CD4-positive, CD25-positive, alpha-beta regulatory T cell (primary cell): ENCODE results near the gene F8. TPM values are rescaled to one million over a fixed set of nuclear protein-coding genes. Genes with fewer than 3 reads are reported as not detected.
"Not testable (repeated sequence)": the region's sequence is repeated elsewhere in the genome, so short reads cannot be mapped to it uniquely, and the experiment has no call there.

Source experiments
- ATAC-seq, 2 donors: fragments of 150-1000 bp; cut with Tn5 transposase; one replicate each; pipeline ENCODE4 v1.10.0; 2021; ENCODE audit warnings: low read depth in 2 of 2, moderate number of reproducible peaks in 2 of 2, moderate library complexity in 1 of 2
- DNase-seq, 3 donors: peaks; one replicate each; pipeline versions ENCODE4 v3.0.0 to v3.0.0-alpha.2; 2012 to 2022; ENCODE audit warnings: mixed read lengths in 1 of 3
- H3K27ac ChIP-seq: one replicate; pipeline ENCODE4 v1.7.0; 2013; ENCODE audit warnings: mild to moderate bottlenecking, low read length; ENCODE audit not compliant: insufficient read depth, poor library complexity, severe bottlenecking
- H3K27me3 ChIP-seq: one replicate; pipeline ENCODE4 v1.7.0; 2013; ENCODE audit warnings: low read length; ENCODE audit not compliant: control insufficient read depth, insufficient read depth
- H3K36me3 ChIP-seq: one replicate; pipeline ENCODE4 v1.7.0; 2013; ENCODE audit warnings: mild to moderate bottlenecking, low read length, moderate library complexity; ENCODE audit not compliant: control insufficient read depth, insufficient read depth
- H3K4me1 ChIP-seq: 2 replicates; pipeline ENCODE4 v1.7.0; 2013; ENCODE audit warnings: mild to moderate bottlenecking, low read length; ENCODE audit not compliant: insufficient read depth, control insufficient read depth, poor library complexity, severe bottlenecking
- H3K4me3 ChIP-seq: one replicate; pipeline ENCODE4 v1.7.0; 2013; ENCODE audit warnings: low read depth, mild to moderate bottlenecking, low read length, moderate library complexity
- H3K9me3 ChIP-seq, 2 experiments: 1 replicate in 1 of 2; 2 replicates in 1 of 2; pipeline ENCODE4 v1.7.0; 2013; ENCODE audit warnings: low read length in 2 of 2, mild to moderate bottlenecking in 1 of 2, moderate library complexity in 1 of 2; ENCODE audit not compliant: control insufficient read depth in 2 of 2
- H3K27ac Mint-ChIP-seq, 3 donors: one replicate each; pipeline ENCODE4 v1.8.0; 2020 to 2022; ENCODE audit warnings: mild to moderate bottlenecking in 3 of 3, mixed read lengths in 3 of 3, moderate library complexity in 2 of 3
- H3K27me3 Mint-ChIP-seq: one replicate; pipeline ENCODE4 v1.8.0; 2022; ENCODE audit warnings: mild to moderate bottlenecking, mixed read lengths
- H3K36me3 Mint-ChIP-seq: one replicate; pipeline ENCODE4 v1.8.0; 2020; ENCODE audit warnings: mixed read lengths
- H3K4me1 Mint-ChIP-seq, 4 donors: one replicate each; pipeline ENCODE4 v1.8.0; 2020 to 2022; ENCODE audit warnings: mixed read lengths in 4 of 4, mild to moderate bottlenecking in 1 of 4
- H3K4me3 Mint-ChIP-seq, 4 donors: one replicate each; pipeline ENCODE4 v1.8.0; 2020 to 2022; ENCODE audit warnings: mild to moderate bottlenecking in 4 of 4, mixed read lengths in 4 of 4, moderate library complexity in 3 of 4
- H3K9me3 Mint-ChIP-seq, 7 donors: one replicate each; pipeline ENCODE4 v1.8.0; 2020 to 2022; ENCODE audit warnings: mixed read lengths in 7 of 7, mild to moderate bottlenecking in 3 of 7, moderate library complexity in 2 of 7
- polyA plus RNA-seq, 4 donors: library from polyadenylated mRNA; unstranded; fragments of 300-500 nt; fragmentation: Illumina TruSeq; gene quantifications; one replicate each; pipeline ENCODE4 v1.2.3, GENCODE V29; 2021
- total RNA-seq: library from RNA; stranded (reverse); gene quantifications from one replicate; pipeline ENCODE4 v1.2.3, GENCODE V29; 2022

Gene F8
- total and polyA plus RNA-seq, 5 donors from 2014 or later: 0.89 to 7.3 (median 4.3) TPM

- H3K4me3 ChIP-seq: no peak overlapping the region
- peaks cover 6% of the 10 kb centered on the region for H3K4me1 ChIP-seq
- H3K9me3 ChIP-seq: peaks cover 0 to 6% of the 10 kb centered on the region in 2 experiments
- no peak for ATAC-seq
- H3K36me3 ChIP-seq: no peaks in the 10 kb centered on the region
- no peaks in the 10 kb centered on the region for H3K27me3 ChIP-seq
- no peak overlapping the region for H3K4me3 Mint-ChIP-seq
- peak overlapping the region in 1 of 3 donors; percentile 83 for H3K27ac Mint-ChIP-seq
- H3K4me1 Mint-ChIP-seq: peaks cover 0 to 13% (median 4%) of the 10 kb centered on the region in 4 donors
- peaks cover 0 to 8% (median 0%) of the 10 kb centered on the region in 7 donors for H3K9me3 Mint-ChIP-seq
- peak in 1 of 3 donors; percentile 8 for DNase-seq
- peaks cover 17% of the 10 kb centered on the region for H3K27me3 Mint-ChIP-seq
- H3K27ac ChIP-seq: no peak overlapping the region
- H3K36me3 Mint-ChIP-seq: peaks cover 3% of the 10 kb centered on the region
These were observed 42.9 kb downstream of the F8 start for GRCh38 chrX:154979629-154980028.

GRCh38 chrX:154968353-154968752 lies 54.2 kb downstream of the F8 start:
- H3K4me1 Mint-ChIP-seq: no peaks in the 10 kb centered on the region
- Histone ChIP-seq H3K27ac (no peak overlapping the region), H3K36me3 (no peaks in the 10 kb centered on the region), H3K4me1 (no peaks in the 10 kb centered on the region), H3K27me3 (no peaks in the 10 kb centered on the region), H3K9me3 (no peaks in the 10 kb centered on the region), H3K4me3 (no peak overlapping the region)
- no peak overlapping the region for H3K27ac Mint-ChIP-seq
- ATAC-seq: no peak
- peaks cover 28% of the 10 kb centered on the region for H3K27me3 Mint-ChIP-seq
- H3K4me3 Mint-ChIP-seq: no peak overlapping the region
- H3K36me3 Mint-ChIP-seq: no peaks in the 10 kb centered on the region
- H3K9me3 Mint-ChIP-seq: peaks cover 0 to 3% (median 0%) of the 10 kb centered on the region in 7 donors
- DNase-seq: no peak

DNA sequence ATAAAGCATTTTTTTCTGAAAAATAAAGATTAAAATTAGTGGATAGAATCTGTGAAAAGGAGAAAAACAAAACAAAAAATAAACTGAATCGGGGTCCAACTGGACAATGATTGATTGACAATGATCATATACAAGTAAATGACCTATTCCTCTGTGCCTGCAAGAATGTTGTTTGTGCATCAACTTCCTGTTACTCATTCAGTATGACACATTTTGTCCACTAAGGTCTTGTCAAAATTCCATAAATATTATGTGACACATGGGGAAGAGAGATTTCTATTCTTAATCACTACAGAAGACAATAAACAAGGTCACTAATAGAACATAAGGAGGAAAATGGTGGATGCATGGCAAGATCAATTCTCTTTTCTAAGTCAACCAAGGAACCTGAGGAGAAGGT lies 54.9 kb downstream of the F8 start:
- H3K27me3 ChIP-seq: no peaks in the 10 kb centered on the region
- H3K4me3 Mint-ChIP-seq: no peak overlapping the region

DNA sequence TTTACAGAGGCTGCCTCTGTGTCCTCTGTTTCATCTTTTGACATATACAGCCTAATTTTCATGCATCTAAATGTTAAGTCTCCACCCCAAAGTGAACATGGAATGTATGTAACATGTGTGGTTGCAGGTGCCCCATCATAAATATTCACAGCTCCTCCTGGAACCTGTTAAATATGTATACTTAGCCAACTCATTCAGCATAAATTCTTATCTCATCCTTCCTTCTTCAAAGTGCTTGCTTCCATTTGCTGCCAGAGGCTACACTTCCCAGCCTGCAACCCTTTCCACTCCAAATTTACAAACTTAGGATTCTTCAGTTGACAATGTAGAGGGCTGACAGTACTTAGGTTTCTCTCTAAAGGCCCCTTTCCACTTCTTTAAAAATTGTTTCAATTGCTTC lies 60.6 kb downstream of the F8 start:
- no peak for ATAC-seq
- Mint-ChIP-seq H3K36me3 (no peaks in the 10 kb centered on the region), H3K27me3 (peaks cover 20% of the 10 kb centered on the region), H3K4me1 (no peaks in the 10 kb centered on the region), H3K9me3 (peaks cover 0 to 2% (median 0%) of the 10 kb centered on the region in 7 donors), H3K4me3 (no peak overlapping the region), H3K27ac (no peak overlapping the region)
- Histone ChIP-seq H3K27me3 (no peaks in the 10 kb centered on the region), H3K9me3 (no peaks in the 10 kb centered on the region), H3K27ac (no peak overlapping the region), H3K4me1 (no peaks in the 10 kb centered on the region), H3K4me3 (no peak overlapping the region), H3K36me3 (no peaks in the 10 kb centered on the region)
- DNase-seq: no peak

More for the DNA sequence above, 54.9 kb downstream of the F8 start:
- no peaks in the 10 kb centered on the region for H3K4me1 ChIP-seq
- no peak overlapping the region for H3K4me3 ChIP-seq
- DNase-seq (no peak), ATAC-seq (no peak)
- no peaks in the 10 kb centered on the region for H3K9me3 ChIP-seq
- H3K36me3 ChIP-seq: no peaks in the 10 kb centered on the region
- Mint-ChIP-seq H3K4me1 (no peaks in the 10 kb centered on the region), H3K27ac (no peak overlapping the region), H3K27me3 (peaks cover 28% of the 10 kb centered on the region), H3K36me3 (no peaks in the 10 kb centered on the region), H3K9me3 (peaks cover 0 to 3% (median 0%) of the 10 kb centered on the region in 7 donors)
- H3K27ac ChIP-seq: no peak overlapping the region

GRCh38 chrX:154955799-154956198 lies 66.7 kb downstream of the F8 start:
- H3K27me3 Mint-ChIP-seq: peaks cover 14% of the 10 kb centered on the region
- not testable (repeated sequence) for H3K4me1 Mint-ChIP-seq, H3K27ac ChIP-seq, H3K9me3 ChIP-seq, ATAC-seq, H3K27me3 ChIP-seq, H3K27ac Mint-ChIP-seq, H3K36me3 Mint-ChIP-seq, H3K9me3 Mint-ChIP-seq, H3K4me3 Mint-ChIP-seq, H3K4me1 ChIP-seq, H3K4me3 ChIP-seq, H3K36me3 ChIP-seq, DNase-seq

DNA sequence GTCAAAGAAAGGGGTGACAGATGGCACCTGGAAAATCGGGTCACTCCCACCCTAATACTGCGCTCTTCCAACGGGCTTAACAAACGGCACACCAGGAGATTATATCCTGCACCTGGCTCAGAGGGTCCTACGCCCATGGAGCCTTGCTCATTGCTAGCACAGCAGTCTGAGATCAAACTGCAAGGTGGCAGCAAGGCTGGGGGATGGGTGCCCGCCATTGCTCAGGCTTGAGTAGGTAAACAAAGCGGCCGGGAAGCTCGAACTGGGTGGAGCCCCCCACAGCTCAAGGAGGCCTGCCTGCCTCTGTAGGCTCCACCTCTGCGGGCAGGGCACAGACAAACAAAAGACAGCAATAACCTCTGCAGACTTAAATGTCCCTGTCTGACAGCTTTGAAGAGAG lies 83.3 kb downstream of the F8 start:
- not testable (repeated sequence) for H3K27me3 Mint-ChIP-seq, DNase-seq, H3K4me3 ChIP-seq, H3K9me3 ChIP-seq, H3K4me3 Mint-ChIP-seq, H3K4me1 ChIP-seq, H3K9me3 Mint-ChIP-seq, H3K27ac ChIP-seq, H3K36me3 ChIP-seq, H3K4me1 Mint-ChIP-seq, H3K27ac Mint-ChIP-seq, ATAC-seq, H3K36me3 Mint-ChIP-seq, H3K27me3 ChIP-seq

DNA sequence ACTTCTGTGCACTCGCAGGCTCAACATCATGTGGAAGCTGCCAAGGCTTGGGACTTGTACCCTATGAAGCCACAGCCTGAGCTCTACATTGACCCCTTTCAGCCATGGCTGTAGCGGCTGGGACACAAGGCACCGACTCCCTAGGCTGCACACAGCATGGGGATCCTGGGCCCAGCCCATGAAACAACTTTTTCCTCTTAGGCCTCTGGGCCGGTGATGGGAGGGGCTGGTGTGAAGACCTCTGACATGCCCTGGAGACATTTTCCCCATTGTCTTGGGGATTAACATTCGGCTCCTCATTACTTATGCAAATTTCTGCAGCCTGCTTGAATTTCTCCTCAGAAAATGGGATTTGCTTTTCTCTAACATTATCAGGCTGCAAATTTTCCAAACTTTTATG lies 97.8 kb downstream of the F8 start:
- not testable (repeated sequence) for H3K27me3 ChIP-seq, H3K36me3 Mint-ChIP-seq, H3K4me3 Mint-ChIP-seq, H3K4me1 Mint-ChIP-seq, H3K4me3 ChIP-seq, DNase-seq, H3K9me3 Mint-ChIP-seq, H3K27ac ChIP-seq, H3K9me3 ChIP-seq, H3K4me1 ChIP-seq, H3K36me3 ChIP-seq, ATAC-seq
- peaks cover 22% of the 10 kb centered on the region for H3K27me3 Mint-ChIP-seq
- peak overlapping the region in 1 of 3 donors; percentile 20 for H3K27ac Mint-ChIP-seq

GRCh38 chrX:154918060-154918483 lies 104.5 kb downstream of the F8 start:
- Histone ChIP-seq H3K27me3 (peaks cover 2% of the 10 kb centered on the region), H3K4me3 (peak overlapping the region; percentile 38), H3K36me3 (no peaks in the 10 kb centered on the region), H3K9me3 (no peaks in the 10 kb centered on the region), H3K4me1 (no peaks in the 10 kb centered on the region), H3K27ac (no peak overlapping the region)
- H3K36me3 Mint-ChIP-seq: no peaks in the 10 kb centered on the region
- H3K4me3 Mint-ChIP-seq: peak overlapping the region in 2 of 4 donors; percentile 22 to 41
- DNase-seq (peak; percentile 6 to 43 (median 34)), ATAC-seq (peak; percentile 37 to 53)
- no peak overlapping the region for H3K27ac Mint-ChIP-seq
- H3K4me1 Mint-ChIP-seq: peaks cover 0 to 5% (median 3%) of the 10 kb centered on the region in 4 donors
- peaks cover 0 to 5% (median 0%) of the 10 kb centered on the region in 7 donors for H3K9me3 Mint-ChIP-seq
- H3K27me3 Mint-ChIP-seq: peaks cover 10% of the 10 kb centered on the region
